BE2C (cell line): ENCODE data around the gene CCDC33.

Source experiments
- DNase-seq: peaks from one replicate; pipeline ENCODE4 v3.0.0-alpha.2; 2020
- H3K27me3 ChIP-seq: fragments of 250-450 bp; sonication (Bioruptor Pico); 2 replicates; pipeline ENCODE4 v1.5.1; 2020; ENCODE audit warnings: mild to moderate bottlenecking
- H3K36me3 ChIP-seq: fragments of 250-450 bp; sonication (Bioruptor Pico); 2 replicates; pipeline ENCODE4 v1.5.1; 2020; ENCODE audit warnings: mild to moderate bottlenecking
- H3K4me1 ChIP-seq: fragments of 250-450 bp; sonication (Bioruptor Pico); 2 replicates; pipeline ENCODE4 v1.5.1; 2020
- H3K4me3 ChIP-seq: 2 replicates; pipeline ENCODE4 v1.5.1; 2011; ENCODE audit warnings: low read depth, low read length
- H3K9me3 ChIP-seq: fragments of 250-450 bp; sonication (Bioruptor Pico); 2 replicates; pipeline ENCODE4 v1.5.1; 2020
- TF ChIP-seq, protein P1 (sequence below): IDR thresholded peaks from 2 replicates; pipeline ENCODE4 v1.5.1; 2012; ENCODE audit warnings: mild to moderate bottlenecking, low read depth, low read length

The CCDC33 gene

DNA sequence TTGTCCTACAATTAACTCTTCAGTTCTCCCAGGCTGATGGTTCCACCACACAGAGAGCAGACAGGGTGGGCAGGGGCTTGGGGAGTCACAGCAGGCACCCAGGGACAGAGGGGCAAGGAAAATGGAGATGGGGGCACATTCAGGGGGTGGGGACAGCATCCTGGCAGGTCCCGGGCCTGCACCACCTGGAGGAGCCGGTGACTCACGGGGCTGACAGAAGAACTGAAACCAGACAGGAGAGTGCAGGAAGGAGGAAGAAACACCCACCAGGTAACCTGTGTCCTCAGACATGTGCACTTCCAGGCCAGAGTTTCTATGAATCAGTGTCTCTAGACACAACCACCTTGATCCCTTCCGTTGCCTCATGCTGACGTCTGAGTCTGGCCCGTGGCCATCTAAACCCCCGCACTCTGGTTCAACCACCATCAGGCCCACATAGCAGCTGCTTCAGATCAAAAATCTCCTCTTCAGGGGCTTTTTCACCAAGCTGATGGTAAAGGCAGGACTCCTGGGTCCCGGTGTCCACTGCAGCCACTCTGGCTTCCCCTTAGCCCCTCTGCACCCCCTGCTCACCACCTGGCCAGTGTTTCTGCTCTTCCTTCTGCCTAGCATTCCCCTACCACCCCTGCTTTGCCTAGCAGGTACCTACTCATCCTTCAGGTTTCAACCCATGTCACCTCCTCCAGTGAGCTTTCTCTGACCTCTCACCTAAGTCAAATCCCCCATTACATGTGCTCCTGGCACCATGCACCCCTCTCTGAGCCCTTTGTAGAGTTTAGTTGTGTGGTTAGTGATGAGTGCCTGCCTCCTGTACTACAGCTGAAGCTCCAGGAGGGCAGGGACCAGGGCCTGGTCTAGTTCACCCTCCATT, 147.8 kb downstream of the CCDC33 start:
- TF ChIP-seq, protein P1, sequence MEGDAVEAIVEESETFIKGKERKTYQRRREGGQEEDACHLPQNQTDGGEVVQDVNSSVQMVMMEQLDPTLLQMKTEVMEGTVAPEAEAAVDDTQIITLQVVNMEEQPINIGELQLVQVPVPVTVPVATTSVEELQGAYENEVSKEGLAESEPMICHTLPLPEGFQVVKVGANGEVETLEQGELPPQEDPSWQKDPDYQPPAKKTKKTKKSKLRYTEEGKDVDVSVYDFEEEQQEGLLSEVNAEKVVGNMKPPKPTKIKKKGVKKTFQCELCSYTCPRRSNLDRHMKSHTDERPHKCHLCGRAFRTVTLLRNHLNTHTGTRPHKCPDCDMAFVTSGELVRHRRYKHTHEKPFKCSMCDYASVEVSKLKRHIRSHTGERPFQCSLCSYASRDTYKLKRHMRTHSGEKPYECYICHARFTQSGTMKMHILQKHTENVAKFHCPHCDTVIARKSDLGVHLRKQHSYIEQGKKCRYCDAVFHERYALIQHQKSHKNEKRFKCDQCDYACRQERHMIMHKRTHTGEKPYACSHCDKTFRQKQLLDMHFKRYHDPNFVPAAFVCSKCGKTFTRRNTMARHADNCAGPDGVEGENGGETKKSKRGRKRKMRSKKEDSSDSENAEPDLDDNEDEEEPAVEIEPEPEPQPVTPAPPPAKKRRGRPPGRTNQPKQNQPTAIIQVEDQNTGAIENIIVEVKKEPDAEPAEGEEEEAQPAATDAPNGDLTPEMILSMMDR: no peak
- no peak for DNase-seq
- Histone ChIP-seq H3K36me3 (no peaks in the 10 kb centered on the region), H3K4me3 (no peak overlapping the region), H3K9me3 (no peaks in the 10 kb centered on the region), H3K4me1 (no peaks in the 10 kb centered on the region), H3K27me3 (no peaks in the 10 kb centered on the region)

DNA sequence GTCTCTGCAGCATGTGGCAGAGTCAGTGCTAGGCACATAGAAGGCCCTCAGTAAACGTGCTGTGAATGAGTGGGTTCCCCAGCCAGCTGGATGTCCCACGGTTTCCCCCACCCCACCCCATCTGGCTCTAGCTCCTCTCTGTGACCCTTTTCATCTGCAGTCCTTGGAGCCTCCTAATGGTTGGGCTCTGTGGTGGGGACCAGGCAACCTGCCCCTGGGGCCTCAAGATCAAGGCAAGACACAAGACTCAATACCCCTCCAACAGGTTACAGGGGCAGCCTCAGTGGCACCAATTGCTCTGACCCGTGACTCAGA, 148.4 kb downstream of the CCDC33 start:
- Histone ChIP-seq H3K4me3 (no peak overlapping the region), H3K36me3 (no peaks in the 10 kb centered on the region), H3K27me3 (no peaks in the 10 kb centered on the region), H3K9me3 (no peaks in the 10 kb centered on the region), H3K4me1 (no peaks in the 10 kb centered on the region)
- no peak for DNase-seq
- TF ChIP-seq, protein P1: no peak

DNA sequence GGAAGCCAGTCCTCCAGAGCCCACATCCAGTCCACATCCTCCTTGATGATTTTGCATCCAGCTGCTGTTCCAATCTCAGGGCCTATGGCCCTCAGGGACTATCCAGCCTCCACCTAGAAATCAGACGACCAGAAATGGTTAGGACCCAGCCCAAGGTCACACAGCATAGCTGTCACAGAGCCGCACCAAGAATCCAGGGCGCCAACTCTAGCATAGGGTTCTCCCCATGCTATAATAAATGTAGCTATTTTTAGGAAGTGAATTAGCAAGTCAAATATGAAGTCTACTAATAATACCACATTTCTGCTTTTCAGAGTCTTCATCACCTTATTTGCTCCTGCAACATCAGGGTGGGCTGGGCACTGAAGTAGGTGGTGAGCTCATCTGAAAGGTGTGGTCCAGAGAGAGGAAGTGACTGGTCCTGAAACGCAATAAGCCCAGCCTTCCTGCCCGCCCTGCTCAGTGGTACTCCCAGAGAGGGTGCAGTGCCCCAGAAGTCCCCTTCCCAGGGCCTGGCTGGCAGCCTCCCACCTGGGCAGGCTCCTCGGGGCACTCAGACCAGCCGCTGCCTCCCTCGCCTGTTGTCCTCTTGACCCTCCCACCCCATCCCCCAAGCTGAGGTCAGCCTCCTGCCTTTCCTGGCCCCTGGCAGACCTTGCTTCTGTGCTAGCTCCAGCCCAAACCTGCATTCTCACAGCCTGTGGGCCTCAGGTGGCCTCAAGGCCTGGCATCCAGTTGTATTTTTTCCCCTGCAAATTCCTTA, 148.9 kb downstream of the CCDC33 start:
- DNase-seq: no peak
- Histone ChIP-seq H3K9me3 (no peaks in the 10 kb centered on the region), H3K27me3 (no peaks in the 10 kb centered on the region), H3K36me3 (no peaks in the 10 kb centered on the region), H3K4me1 (no peaks in the 10 kb centered on the region), H3K4me3 (no peak overlapping the region)
- TF ChIP-seq, protein P1: no peak

DNA sequence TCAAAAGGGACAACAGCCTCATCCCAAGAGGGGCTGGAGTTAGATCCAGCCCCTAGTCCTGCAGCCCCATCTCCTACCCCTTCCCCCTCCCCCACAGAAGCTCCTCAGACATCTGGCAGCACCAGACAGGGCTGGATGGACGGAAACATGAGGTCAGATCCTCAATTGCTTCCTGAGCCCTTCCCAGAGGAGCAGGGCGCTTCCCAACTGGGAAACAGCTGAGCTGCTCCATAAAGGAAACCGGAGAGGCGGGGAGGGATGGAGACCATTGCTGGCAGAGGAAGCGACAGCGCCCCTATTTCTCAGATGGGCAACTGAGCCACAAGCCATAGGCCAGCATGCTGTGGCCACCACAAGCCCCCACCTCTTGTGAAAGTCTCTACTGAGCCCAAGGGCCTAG, 149.6 kb downstream of the CCDC33 start:
- no peaks in the 10 kb centered on the region for H3K27me3 ChIP-seq
- TF ChIP-seq, protein P1: no peak
- no peak overlapping the region for H3K4me3 ChIP-seq
- no peaks in the 10 kb centered on the region for H3K9me3 ChIP-seq
- H3K4me1 ChIP-seq: no peaks in the 10 kb centered on the region
- no peak for DNase-seq
- H3K36me3 ChIP-seq: no peaks in the 10 kb centered on the region
